Activated CD4-positive, alpha-beta T cell treated with anti-CD3 and anti-CD28 coated beads for 48 hours (primary cell): ENCODE data around the gene GTF3C4.
A peak's percentile ranks its signal among the peaks of the same experiment; 100 is the strongest.

Source experiments
- DNase-seq: peaks from one replicate; pipeline ENCODE4 v3.0.0-alpha.2; 2020

GTF3C4 gene

GRCh38 chr9:132648283-132648682 is 22.0 kb upstream of the GTF3C4 start:
- DNase-seq = no peak

DNA sequence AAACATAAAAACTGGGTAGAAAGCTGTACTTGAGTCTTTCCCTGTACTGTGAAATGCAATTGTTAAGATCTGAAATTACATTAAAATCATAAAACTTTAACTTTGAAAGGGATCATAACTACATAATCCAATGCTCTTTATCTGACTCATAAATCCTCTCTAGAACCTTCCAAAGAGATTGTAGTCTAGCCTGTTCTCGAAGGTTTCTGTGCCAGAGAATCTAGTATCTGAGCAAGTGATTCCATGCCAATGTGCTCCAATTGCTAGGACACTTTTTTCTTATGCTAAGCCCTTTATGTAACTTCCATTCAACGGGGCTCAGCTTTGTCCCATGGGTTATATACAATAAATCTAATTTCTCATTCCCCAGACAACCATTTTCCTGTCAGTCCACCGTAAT is 21.6 kb upstream of the GTF3C4 start:
- DNase-seq = no peak

- DNase-seq = peak; percentile 4
These were observed 19.0 kb upstream of the GTF3C4 start for GRCh38 chr9:132651259-132651658.

DNA sequence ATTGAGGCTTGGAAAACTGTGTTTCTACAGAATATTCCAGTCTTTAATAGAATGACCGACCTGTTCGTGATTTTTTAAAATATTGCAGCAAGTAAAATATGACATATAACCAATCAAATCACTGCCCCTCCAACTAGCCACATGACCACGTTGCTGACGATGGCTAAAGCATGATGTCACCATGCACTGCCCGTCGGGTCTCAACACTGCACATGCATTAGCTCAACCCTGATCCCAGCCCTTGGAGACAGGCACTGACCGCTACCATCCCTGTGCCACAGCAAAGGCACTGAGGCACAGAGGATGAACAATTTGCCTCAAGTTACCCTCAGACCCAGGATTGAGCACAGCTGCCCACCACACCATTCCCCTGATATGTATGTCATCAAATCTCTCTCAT is 14.0 kb upstream of the GTF3C4 start:
- DNase-seq = no peak

GRCh38 chr9:132662152-132662945 is 7.9 kb upstream of the GTF3C4 start:
- DNase-seq = no peak

- no peak for DNase-seq
These were observed 7.1 kb upstream of the GTF3C4 start for GRCh38 chr9:132663117-132663516.

- no peak for DNase-seq
These were observed 6.4 kb upstream of the GTF3C4 start for GRCh38 chr9:132663851-132664250.

GRCh38 chr9:132669319-132669697 is 956 bp upstream of the GTF3C4 start:
- no peak for DNase-seq

DNA sequence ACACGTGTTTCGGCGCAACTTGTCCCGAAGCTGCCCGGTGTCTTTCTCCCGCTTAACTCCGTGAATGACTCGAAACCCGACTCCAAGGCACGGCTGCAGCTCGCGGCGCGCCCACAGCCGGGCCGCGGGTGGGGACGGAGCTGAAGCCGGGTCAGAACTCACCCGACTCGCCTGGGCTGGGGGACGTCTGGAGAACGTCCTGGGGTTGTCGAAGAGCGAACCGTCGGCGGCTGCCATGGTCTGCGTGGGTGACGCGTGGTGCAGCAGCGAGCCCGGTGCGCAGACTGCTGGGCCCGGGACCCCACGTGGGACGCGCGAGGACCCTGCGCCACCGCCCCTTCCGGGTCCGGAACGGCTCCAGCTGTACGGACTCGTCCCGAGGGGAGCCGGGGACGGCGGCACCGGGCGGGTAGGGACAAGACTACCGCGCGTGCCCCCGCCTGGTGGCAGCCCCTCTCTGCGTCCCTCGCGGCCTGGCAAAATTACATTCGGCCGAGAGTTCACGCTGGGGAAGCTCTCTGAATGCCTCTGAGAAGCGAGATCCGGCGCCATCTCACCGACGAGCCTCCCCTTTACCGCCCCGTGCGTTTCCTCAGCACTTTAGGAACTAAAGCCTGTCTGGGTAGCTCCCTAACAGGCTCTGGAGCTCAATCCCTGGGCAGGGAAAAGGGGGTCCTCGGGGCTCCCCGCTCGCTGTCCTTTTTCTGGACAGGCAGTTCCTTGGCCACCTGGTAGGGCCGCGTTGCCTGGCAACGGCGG is 387 bp upstream of the GTF3C4 start, which contains the start of gene DDX31:
DDX31 (minus strand) TSS at position 286 of the 759 bp plus-strand sequence; CDS start at position 237, 49 bp downstream.
- peak; percentile 90 for DNase-seq

DNA sequence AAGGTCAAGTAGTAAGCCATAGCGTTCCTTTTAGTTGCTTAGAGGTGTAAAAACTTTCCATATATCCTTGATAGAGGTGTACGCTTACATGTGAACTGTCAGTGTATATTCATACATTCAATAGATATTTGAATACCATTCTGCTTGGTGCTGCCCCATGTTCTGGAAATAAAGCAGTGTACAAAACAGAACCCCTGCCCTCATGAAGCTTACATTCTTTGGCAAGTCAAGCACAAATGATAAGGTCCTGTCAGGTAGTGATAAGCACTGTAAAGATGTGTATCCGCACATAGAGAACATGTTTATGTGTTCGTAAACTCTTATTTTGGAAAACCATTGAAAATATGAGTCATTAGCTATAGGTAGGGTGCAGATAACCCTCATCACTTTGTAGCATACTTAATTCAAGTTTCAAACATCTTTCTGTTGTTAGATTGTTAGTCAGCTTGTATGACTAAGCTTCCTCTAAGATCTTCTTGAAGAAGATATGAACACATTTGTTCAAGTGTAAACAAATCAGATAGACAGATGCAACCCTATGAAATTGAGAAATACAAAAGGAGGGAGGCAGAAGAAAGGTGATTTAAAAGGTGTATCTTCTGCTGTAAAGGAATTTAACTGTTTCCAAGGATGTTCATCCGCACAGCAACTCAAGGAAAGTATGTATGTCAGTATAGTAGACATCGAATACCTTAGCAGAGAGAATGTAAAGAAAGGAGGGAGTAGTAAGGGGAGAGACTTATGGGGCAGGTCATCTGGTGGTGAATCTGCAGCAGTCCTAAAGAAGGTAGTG is 1.6 kb downstream of the GTF3C4 start:
- DNase-seq = no peak

GRCh38 chr9:132672413-132672690 is 2.1 kb downstream of the GTF3C4 start:
- DNase-seq = no peak

GRCh38 chr9:132673355-132673754 is 3.1 kb downstream of the GTF3C4 start:
- no peak for DNase-seq

DNA sequence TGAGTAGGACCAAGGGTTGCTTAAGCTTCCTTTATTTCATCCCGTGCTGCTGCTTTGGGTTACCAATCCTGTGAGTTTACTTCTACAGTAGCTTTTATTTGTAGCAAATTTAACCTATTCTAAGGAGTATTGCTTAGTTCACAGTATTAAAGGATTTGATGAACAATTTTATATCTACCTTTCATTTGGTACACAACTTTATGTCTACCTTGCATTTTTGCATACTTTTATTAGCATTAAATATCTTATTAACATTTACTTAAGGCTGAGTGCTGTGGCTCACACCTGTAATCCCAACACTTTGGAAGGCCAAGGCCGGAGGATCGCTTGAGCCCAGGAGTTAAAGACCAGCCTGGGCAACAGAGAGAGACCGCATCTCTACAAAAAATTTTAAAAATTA is 4.2 kb downstream of the GTF3C4 start:
- DNase-seq = no peak

GRCh38 chr9:132677976-132678375 is 7.7 kb downstream of the GTF3C4 start:
- no peak for DNase-seq

- no peak for DNase-seq
These were observed 9.8 kb downstream of the GTF3C4 start for GRCh38 chr9:132679946-132680625.

DNA sequence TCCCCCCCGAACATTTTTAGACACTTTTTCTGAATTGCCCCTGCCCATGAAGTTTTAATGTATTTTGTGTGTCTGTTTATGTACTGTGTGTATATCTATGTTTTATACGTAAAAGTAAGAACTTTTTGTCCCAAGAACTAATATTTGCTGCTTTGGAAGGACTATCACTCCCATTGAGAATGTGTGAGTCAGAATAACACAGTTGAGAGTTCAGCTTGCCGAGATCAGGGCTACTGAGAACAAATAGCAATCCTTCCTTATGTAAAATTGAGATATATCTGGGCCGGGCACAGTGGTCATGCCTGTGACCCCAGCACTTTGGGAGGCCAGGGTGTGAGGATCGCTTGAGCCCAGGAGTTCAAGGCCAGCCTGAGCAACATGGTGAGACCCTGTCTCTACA is 11.3 kb downstream of the GTF3C4 start:
- no peak for DNase-seq

- no peak for DNase-seq
These were observed 13.6 kb downstream of the GTF3C4 start for GRCh38 chr9:132683873-132684272.

DNA sequence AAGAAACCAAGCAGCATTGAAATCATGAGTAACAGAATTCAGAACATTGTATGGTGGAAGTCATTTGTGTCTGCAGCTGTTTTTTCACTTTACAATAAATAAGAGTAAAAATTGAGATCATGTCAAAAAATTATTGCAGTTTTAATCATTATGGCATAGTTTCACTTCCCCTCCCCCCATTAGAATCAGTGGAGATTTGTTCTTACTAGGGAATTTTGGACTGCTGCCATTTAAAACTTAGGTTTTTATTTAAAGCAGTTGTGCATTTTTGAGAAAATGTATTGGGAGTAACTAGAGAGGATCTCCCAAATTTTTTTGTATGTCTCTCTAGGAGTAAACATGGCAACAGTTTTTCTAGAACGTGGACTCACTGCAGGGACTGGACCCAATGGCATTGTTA is 20.4 kb downstream of the GTF3C4 start:
- no peak for DNase-seq

DNA sequence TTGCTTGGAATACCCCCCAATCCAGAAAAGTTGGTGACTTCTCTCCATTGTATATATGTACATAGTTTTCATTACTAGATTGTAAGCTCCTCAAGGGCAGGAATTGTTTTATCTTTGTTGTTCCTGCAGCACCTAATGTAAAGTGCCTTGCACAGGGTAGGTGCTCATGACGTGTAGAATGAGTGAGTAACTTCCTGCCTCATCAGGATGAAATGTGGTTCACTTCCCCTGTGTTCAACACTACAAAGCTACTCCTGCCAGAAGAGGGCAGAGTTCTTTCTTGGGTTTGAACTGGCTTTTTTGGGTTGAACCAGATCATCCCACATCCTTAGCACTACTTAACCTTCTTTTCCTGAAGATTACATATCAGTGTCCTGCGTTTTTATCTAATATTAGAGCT is 23.9 kb downstream of the GTF3C4 start:
- DNase-seq = no peak

DNA sequence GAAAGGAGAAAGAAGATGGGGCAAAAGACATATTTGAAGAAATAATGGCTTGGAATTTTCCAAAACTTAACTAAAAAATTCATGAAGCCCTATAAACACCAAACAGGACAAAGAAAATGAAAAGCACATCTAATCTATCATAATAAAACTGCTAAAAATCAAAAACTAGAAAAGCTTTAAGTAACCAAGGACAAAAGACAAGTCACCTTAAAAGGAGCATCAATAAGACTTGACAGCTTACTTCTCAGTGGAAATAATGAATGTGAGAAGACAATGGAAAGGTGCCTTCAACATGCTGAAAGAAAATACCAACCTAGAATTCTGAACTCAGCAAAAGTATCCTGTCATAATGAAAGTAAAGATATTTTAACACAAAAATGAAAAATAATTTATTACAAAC is 27.0 kb downstream of the GTF3C4 start:
- no peak for DNase-seq

GRCh38 chr9:132698989-132699388 is 28.7 kb downstream of the GTF3C4 start:
- DNase-seq = no peak

DNA sequence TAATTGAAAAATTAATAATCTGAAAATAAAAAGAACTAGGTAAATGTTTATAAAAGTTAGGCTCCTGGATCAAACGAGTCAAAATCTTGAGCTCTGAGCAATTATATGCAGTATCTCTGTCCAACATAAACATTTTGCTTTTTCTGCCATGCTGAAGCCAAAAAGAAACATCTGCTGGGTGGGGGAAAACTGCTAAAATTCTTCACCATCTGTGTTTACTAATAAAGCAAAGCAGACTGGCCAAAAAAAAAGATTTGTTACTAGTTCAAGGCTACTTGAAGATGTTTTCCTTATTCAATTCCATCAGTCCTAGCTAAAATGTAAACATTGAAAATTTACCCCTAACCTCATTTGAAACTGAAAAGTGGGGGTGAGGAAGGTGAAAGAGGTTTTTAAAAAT is 29.7 kb downstream of the GTF3C4 start:
- DNase-seq = no peak

DNA sequence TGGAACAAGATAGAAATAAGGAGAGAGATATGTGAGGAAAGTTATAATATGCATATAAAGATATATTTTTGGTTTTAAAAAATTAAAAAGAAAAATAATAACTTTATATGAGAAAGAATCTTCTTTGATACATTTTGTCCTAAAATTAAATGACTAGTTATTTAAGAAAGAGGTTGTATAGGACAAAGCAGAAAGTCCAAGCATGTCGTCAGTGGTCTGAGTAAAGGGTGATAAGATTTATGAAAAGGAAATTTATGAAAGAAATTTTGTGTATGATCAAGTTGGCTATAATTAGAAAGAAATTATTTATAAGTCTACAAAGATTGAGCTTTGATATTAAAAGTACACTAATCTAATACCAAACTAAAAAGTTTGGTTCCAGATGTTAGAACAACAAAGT is 32.0 kb downstream of the GTF3C4 start:
- DNase-seq = no peak
